HCT116 (cell line): ENCODE measurements around the gene ANKRD24. TPM values are rescaled to one million over a fixed set of nuclear protein-coding genes. Genes with fewer than 3 reads are reported as not detected.

Experiments used
- ATAC-seq: fragments of 200-7000 bp; cut with Tn5 transposase; 2 replicates; pipeline ENCODE4 v1.9.1; 2020; ENCODE audit warnings: mild to moderate bottlenecking, moderate library complexity
- BruUV-seq: library from RNA; stranded (reverse); fragments of 400-500 nt; replicated peaks from 2 replicates; lab custom pipeline; 2021; lab: Mats Ljungman, UMichigan
- CTCF ChIA-PET: fragments of 300-600 bp; sonication (Branson Sonifier 250); formaldehyde crosslinking; loops from one replicate; lab custom pipeline; 2021; ENCODE audit warnings: antibody characterized with exemption; lab: Charles Lee
- POLR2A ChIA-PET: fragments of 300-600, 350-600 bp; sonication (Branson Sonifier 250); formaldehyde crosslinking; loops from one replicate; lab custom pipeline; 2021; ENCODE audit warnings: antibody characterized with exemption; lab: Charles Lee
- RAD21 ChIA-PET, 2 experiments: fragments of 300-600 bp; sonication (Branson Sonifier 250); formaldehyde crosslinking; loops; one replicate each; lab custom pipeline; 2023; ENCODE audit warnings: low total read pairs in 2 of 2; ENCODE audit not compliant: uncharacterized antibody in 2 of 2, unreplicated experiment in 2 of 2, low non-redundant PET in 1 of 2; lab: Charles Lee
- DNase-seq: peaks from one replicate; pipeline ENCODE4 v3.0.0-alpha.2; 2010; ENCODE audit warnings: low read depth, low spot score
- H2AFZ ChIP-seq: fragments of 200-600 bp; shearing (Covaris generic), sonication (generic); 2 replicates; pipeline ENCODE4 v1.6.1; 2017; ENCODE audit warnings: low read depth, mixed run types, mixed read lengths, antibody characterized with exemption, low read length; ENCODE audit not compliant: poor library complexity, severe bottlenecking
- H3K27ac ChIP-seq: 2 replicates; pipeline ENCODE4 v1.5.1; 2012; ENCODE audit warnings: low read depth, low read length
- H3K27me3 ChIP-seq: fragments of 200-600 bp; sonication (generic); 2 replicates; pipeline ENCODE4 v1.6.1; 2016; ENCODE audit warnings: mixed run types, low read length, mixed read lengths; ENCODE audit not compliant: insufficient read depth
- H3K36me3 ChIP-seq, 2 experiments: fragments of 200-500 bp in 1 of 2; fragments of 200-600 bp in 1 of 2; sonication (Bioruptor generic) in 1 of 2; sonication (generic) in 1 of 2; 2 replicates each; pipeline versions ENCODE4 v1.5.1 to v1.6.1; 2014 to 2016; ENCODE audit warnings: low read length in 2 of 2, inconsistent platforms in 1 of 2, mixed read lengths in 1 of 2, mixed run types in 1 of 2; ENCODE audit not compliant: insufficient read depth in 2 of 2, control insufficient read depth in 1 of 2
- H3K4me1 ChIP-seq, 2 experiments: fragments of 200-600 bp in 1 of 2; sonication (generic) in 1 of 2; 2 replicates each; pipeline versions ENCODE4 v1.5.1 to v1.6.1; 2012 to 2017; ENCODE audit warnings: low read length in 2 of 2, inconsistent platforms in 1 of 2, mild to moderate bottlenecking in 1 of 2, mixed read lengths in 1 of 2, mixed run types in 1 of 2, moderate library complexity in 1 of 2; ENCODE audit not compliant: insufficient read depth in 2 of 2, control insufficient read depth in 1 of 2
- H3K4me2 ChIP-seq: fragments of 200-600 bp; sonication (generic); 2 replicates; pipeline ENCODE4 v1.6.1; 2017; ENCODE audit warnings: mixed run types, low read length, mixed read lengths
- H3K4me3 ChIP-seq, 2 experiments: fragments of 200-600 bp in 1 of 2; sonication (generic) in 1 of 2; replicated peaks in 1 of 2; 2 replicates each; pipeline ENCODE4 v1.5.1; 2011 to 2016; ENCODE audit warnings: low read length in 2 of 2, control low read depth in 1 of 2, low read depth in 1 of 2, mild to moderate bottlenecking in 1 of 2, mixed read lengths in 1 of 2, mixed run types in 1 of 2
- H3K79me2 ChIP-seq: fragments of 200-600 bp; sonication (generic); 2 replicates; pipeline ENCODE4 v1.6.1; 2017; ENCODE audit warnings: mild to moderate bottlenecking, mixed run types, low read length, moderate library complexity, mixed read lengths; ENCODE audit not compliant: insufficient read depth
- H3K9ac ChIP-seq: fragments of 200-600 bp; sonication (generic); 2 replicates; pipeline ENCODE4 v1.6.1; 2016; ENCODE audit warnings: low read length, mixed read lengths
- H3K9me2 ChIP-seq: fragments of 200-600 bp; sonication (generic), shearing (Covaris generic); 2 replicates; pipeline ENCODE4 v1.6.1; 2017; ENCODE audit warnings: mixed run types, mild to moderate bottlenecking, moderate library complexity; ENCODE audit not compliant: insufficient read depth
- H3K9me3 ChIP-seq, 2 experiments: fragments of 200-500 bp in 1 of 2; fragments of 200-600 bp in 1 of 2; sonication (Bioruptor generic) in 1 of 2; sonication (generic) in 1 of 2; 2 replicates each; pipeline ENCODE4 v1.6.1; 2014 to 2017; ENCODE audit warnings: low read length in 2 of 2, mixed read lengths in 2 of 2, inconsistent platforms in 1 of 2, low read depth in 1 of 2, mild to moderate bottlenecking in 1 of 2, mixed run types in 1 of 2, moderate library complexity in 1 of 2; ENCODE audit not compliant: control insufficient read depth in 1 of 2, insufficient read depth in 1 of 2
- H4K20me1 ChIP-seq: fragments of 200-600 bp; sonication (generic), shearing (Covaris generic); 2 replicates; pipeline ENCODE4 v1.6.1; 2017; ENCODE audit warnings: mixed run types, mild to moderate bottlenecking, moderate library complexity; ENCODE audit not compliant: insufficient read depth
- CEBPB ChIP-seq: IDR thresholded peaks from 2 replicates; pipeline ENCODE4 v1.6.1; 2012; ENCODE audit warnings: low read depth
- ELF1 ChIP-seq: IDR thresholded peaks from 2 replicates; pipeline ENCODE4 v1.6.1; 2012; ENCODE audit warnings: low read depth, borderline replicate concordance
- EZH2phosphoT487 ChIP-seq: fragments of 200-600 bp; IDR thresholded peaks from 2 replicates; pipeline ENCODE4 v1.6.1; 2018; ENCODE audit warnings: antibody characterized with exemption, borderline replicate concordance
- POLR2A ChIP-seq: IDR thresholded peaks from 2 replicates; pipeline ENCODE4 v1.7.0; 2011; ENCODE audit warnings: borderline replicate concordance; ENCODE audit not compliant: insufficient read depth, insufficient read length; ENCODE audit errors: extremely low read depth
- intact Hi-C: fragments of 100-400 bp; cut with micrococcal nuclease; formaldehyde crosslinking; loops from 2 replicates; pipeline ENCODE4 v1.10.0; 2022
- total RNA-seq: library from RNA; stranded (reverse); gene quantifications from one replicate; pipeline ENCODE4 v1.2.1, GENCODE V29; 2021; ENCODE audit not compliant: unreplicated experiment
- TF ChIP-seq, protein P1 (sequence below): IDR thresholded peaks from 2 replicates; pipeline ENCODE4 v1.6.1; 2012; ENCODE audit warnings: low read depth

Gene ANKRD24
- total RNA-seq, 1 experiment from 2014 or later = 1.7 TPM

- intact Hi-C loops = loop anchor here (5.0 kb wide), 3 partner anchors 43 to 198 kb away; partner anchors contain the start of genes EEF2 and ZBTB7A
- DNase-seq = no peak
- TF ChIP-seq ELF1 (no peak), CEBPB (no peak), POLR2A (no peak), EZH2phosphoT487 (no peak)
- TF ChIP-seq, protein P1, sequence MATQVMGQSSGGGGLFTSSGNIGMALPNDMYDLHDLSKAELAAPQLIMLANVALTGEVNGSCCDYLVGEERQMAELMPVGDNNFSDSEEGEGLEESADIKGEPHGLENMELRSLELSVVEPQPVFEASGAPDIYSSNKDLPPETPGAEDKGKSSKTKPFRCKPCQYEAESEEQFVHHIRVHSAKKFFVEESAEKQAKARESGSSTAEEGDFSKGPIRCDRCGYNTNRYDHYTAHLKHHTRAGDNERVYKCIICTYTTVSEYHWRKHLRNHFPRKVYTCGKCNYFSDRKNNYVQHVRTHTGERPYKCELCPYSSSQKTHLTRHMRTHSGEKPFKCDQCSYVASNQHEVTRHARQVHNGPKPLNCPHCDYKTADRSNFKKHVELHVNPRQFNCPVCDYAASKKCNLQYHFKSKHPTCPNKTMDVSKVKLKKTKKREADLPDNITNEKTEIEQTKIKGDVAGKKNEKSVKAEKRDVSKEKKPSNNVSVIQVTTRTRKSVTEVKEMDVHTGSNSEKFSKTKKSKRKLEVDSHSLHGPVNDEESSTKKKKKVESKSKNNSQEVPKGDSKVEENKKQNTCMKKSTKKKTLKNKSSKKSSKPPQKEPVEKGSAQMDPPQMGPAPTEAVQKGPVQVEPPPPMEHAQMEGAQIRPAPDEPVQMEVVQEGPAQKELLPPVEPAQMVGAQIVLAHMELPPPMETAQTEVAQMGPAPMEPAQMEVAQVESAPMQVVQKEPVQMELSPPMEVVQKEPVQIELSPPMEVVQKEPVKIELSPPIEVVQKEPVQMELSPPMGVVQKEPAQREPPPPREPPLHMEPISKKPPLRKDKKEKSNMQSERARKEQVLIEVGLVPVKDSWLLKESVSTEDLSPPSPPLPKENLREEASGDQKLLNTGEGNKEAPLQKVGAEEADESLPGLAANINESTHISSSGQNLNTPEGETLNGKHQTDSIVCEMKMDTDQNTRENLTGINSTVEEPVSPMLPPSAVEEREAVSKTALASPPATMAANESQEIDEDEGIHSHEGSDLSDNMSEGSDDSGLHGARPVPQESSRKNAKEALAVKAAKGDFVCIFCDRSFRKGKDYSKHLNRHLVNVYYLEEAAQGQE = no peak
- RAD21 ChIA-PET = no interaction called here
- CTCF ChIA-PET = no interaction called here
- Histone ChIP-seq H3K9ac (no peak overlapping the region), H3K4me3 (no peak overlapping the region), H3K4me2 (no peak overlapping the region), H3K9me3 (no peaks in the 10 kb centered on the region), H2AFZ (no peak overlapping the region), H3K27me3 (no peaks in the 10 kb centered on the region), H3K9me2 (no peaks in the 10 kb centered on the region), H3K36me3 (no peaks in the 10 kb centered on the region), H3K79me2 (peaks cover 15% of the 10 kb centered on the region), H4K20me1 (no peaks in the 10 kb centered on the region), H3K4me1 (peaks cover 10 to 29% of the 10 kb centered on the region in 2 experiments), H3K27ac (no peak overlapping the region)
- no peak for ATAC-seq
- POLR2A ChIA-PET = no interaction called here
- BruUV-seq = no TSS peak
Measured at GRCh38 chr19:4184718-4185352, 2.3 kb downstream of the ANKRD24 start.
